Suppressor macrophage treated with lipopolysaccharide for 1 hour (primary cell): ENCODE data around the gene INPP4B.
A peak's percentile ranks its signal among the peaks of the same experiment; 100 is the strongest.
"Not testable (repeated sequence)": the region's sequence is repeated elsewhere in the genome, so short reads cannot be mapped to it uniquely, and the experiment has no call there.

Experiments
- DNase-seq, 3 donors: peaks; one replicate each; pipeline ENCODE4 v3.0.0-alpha.2; 2020 to 2022

Gene INPP4B

GRCh38 chr4:142530728-142531127, 315.4 kb downstream of the INPP4B start:
- DNase-seq: no peak

- peak; percentile 73 to 77 (median 74) for DNase-seq
These were observed 317.7 kb downstream of the INPP4B start for GRCh38 chr4:142528433-142528832.

GRCh38 chr4:142523111-142523510, 323.0 kb downstream of the INPP4B start:
- no peak for DNase-seq

GRCh38 chr4:142519342-142519741, 326.8 kb downstream of the INPP4B start:
- no peak for DNase-seq

GRCh38 chr4:142516686-142517526, 329.2 kb downstream of the INPP4B start:
- no peak for DNase-seq

GRCh38 chr4:142512161-142512560, 333.9 kb downstream of the INPP4B start:
- no peak for DNase-seq

- no peak for DNase-seq
These were observed 336.2 kb downstream of the INPP4B start for GRCh38 chr4:142509881-142510280.

GRCh38 chr4:142509381-142509780, 336.7 kb downstream of the INPP4B start:
- DNase-seq: not testable (repeated sequence)

- DNase-seq: peak in 1 of 3 donors; percentile 3
These were observed 345.1 kb downstream of the INPP4B start for GRCh38 chr4:142500966-142501365.

GRCh38 chr4:142497606-142498005, 348.5 kb downstream of the INPP4B start:
- DNase-seq: no peak

GRCh38 chr4:142493255-142494110, 352.6 kb downstream of the INPP4B start:
- no peak for DNase-seq

- peak; percentile 8 to 68 (median 46) for DNase-seq
These were observed 360.6 kb downstream of the INPP4B start for GRCh38 chr4:142485452-142485851.

- no peak for DNase-seq
These were observed 365.9 kb downstream of the INPP4B start for GRCh38 chr4:142480244-142480643.

GRCh38 chr4:142475663-142476062, 370.4 kb downstream of the INPP4B start:
- peak; percentile 5 to 50 (median 20) for DNase-seq

- no peak for DNase-seq
These were observed 371.6 kb downstream of the INPP4B start for GRCh38 chr4:142474398-142475087.

GRCh38 chr4:142473960-142474338, 372.2 kb downstream of the INPP4B start:
- no peak for DNase-seq

GRCh38 chr4:142473218-142473959, 372.7 kb downstream of the INPP4B start:
- DNase-seq: no peak

GRCh38 chr4:142467088-142467487, 379.0 kb downstream of the INPP4B start:
- no peak for DNase-seq

- no peak for DNase-seq
These were observed 380.6 kb downstream of the INPP4B start for GRCh38 chr4:142465526-142465925.

GRCh38 chr4:142463206-142463605, 382.9 kb downstream of the INPP4B start:
- peak in 1 of 3 donors; percentile 13 for DNase-seq

GRCh38 chr4:142452161-142452855, 393.8 kb downstream of the INPP4B start:
- no peak for DNase-seq
